K562 (cell line): ENCODE results near the gene CDSN. TPM values are rescaled to one million over a fixed set of nuclear protein-coding genes. Genes with fewer than 3 reads are reported as not detected.

ENCODE experiments used
- BRCA1 ChIP-seq, 2 experiments: fragments of 450-650 bp in 1 of 2; sonication (generic) in 1 of 2; formaldehyde crosslinking in 1 of 2; IDR thresholded peaks; 2 replicates each; pipeline versions ENCODE4 v1.5.0 to v1.6.1; 2017 to 2020; ENCODE audit warnings: mild to moderate bottlenecking in 1 of 2, missing genetic modification reagents in 1 of 2
- CHAMP1 ChIP-seq: fragments of 450-650 bp; IDR thresholded peaks from 2 replicates; pipeline ENCODE4 v1.6.1; 2016; ENCODE audit warnings: mild to moderate bottlenecking
- EGR1 ChIP-seq: fragments of 450-650 bp; conservative IDR thresholded peaks from 2 replicates; pipeline ENCODE4 v1.6.1; 2017; ENCODE audit warnings: mild to moderate bottlenecking
- ELK1 ChIP-seq: sonication (generic); formaldehyde crosslinking; IDR thresholded peaks from 2 replicates; pipeline ENCODE4 v1.8.1; 2022; ENCODE audit warnings: missing genetic modification reagents
- FOXJ3 ChIP-seq: sonication (generic); formaldehyde crosslinking; IDR thresholded peaks from 2 replicates; pipeline ENCODE4 v1.4.0; 2020; ENCODE audit warnings: mild to moderate bottlenecking, missing genetic modification reagents
- ILK ChIP-seq: fragments of 450-650 bp; IDR thresholded peaks from 2 replicates; pipeline ENCODE4 v1.6.1; 2016; ENCODE audit warnings: missing genetic modification characterization, low read depth, mild to moderate bottlenecking, missing compliant biosample characterization, moderate library complexity, borderline replicate concordance
- KLF1 ChIP-seq: fragments of 450-650 bp; IDR thresholded peaks from 2 replicates; pipeline ENCODE4 v1.6.1; 2016; ENCODE audit warnings: missing genetic modification characterization, missing compliant biosample characterization
- MTA3 ChIP-seq: fragments of 450-650 bp; formaldehyde crosslinking; IDR thresholded peaks from 2 replicates; pipeline ENCODE4 v1.6.1; 2017; ENCODE audit warnings: mild to moderate bottlenecking, borderline replicate concordance
- NFXL1 ChIP-seq: fragments of 450-650 bp; formaldehyde crosslinking; IDR thresholded peaks from 2 replicates; pipeline ENCODE4 v1.4.0; 2021; ENCODE audit warnings: mild to moderate bottlenecking
- THAP7 ChIP-seq: fragments of 250-450 bp; sonication (Bioruptor Pico); IDR thresholded peaks from 2 replicates; pipeline ENCODE4 v1.5.0; 2021
- ZFX ChIP-seq: sonication (generic); formaldehyde crosslinking; IDR thresholded peaks from 2 replicates; pipeline ENCODE4 v1.8.0; 2022; ENCODE audit warnings: mild to moderate bottlenecking, missing genetic modification reagents, moderate library complexity
- ZNF407 ChIP-seq: fragments of 450-650 bp; IDR thresholded peaks from 2 replicates; pipeline ENCODE4 v1.6.1; 2016; ENCODE audit warnings: low read depth
- polyA plus RNA-seq, 8 experiments: library from polyadenylated mRNA; depleted of rRNA in 4 of 8; stranded (reverse) in 5 of 8; unstranded in 3 of 8; fragments of >200 nt; fragmentation: Nextera tagmentation in 2 of 8; fragmentation: Illumina TruSeq in 1 of 8; extraction: Ambion mirVana in 2 of 8; extraction: Trizol in 1 of 8; gene quantifications; 2 replicates each; pipeline versions ENCODE4 v1.2.1 to v1.2.3, GENCODE V29; 2011 to 2014; ENCODE audit warnings: inconsistent platforms in 1 of 8, missing spikeins in 1 of 8
- total RNA-seq, 7 experiments: library from RNA; depleted of rRNA in 6 of 7; stranded (reverse); fragments of >200 nt in 6 of 7; fragmentation: Illumina TruSeq in 2 of 7; extraction: Trizol in 2 of 7; gene quantifications; 2 replicates each; pipeline versions ENCODE4 v1.2.1 to v1.2.3, GENCODE V29; 2011 to 2021; ENCODE audit warnings: low replicate concordance in 1 of 7
- TF ChIP-seq, protein P1 (sequence below): fragments of 250-450 bp; sonication (Bioruptor Pico); IDR thresholded peaks from 2 replicates; pipeline ENCODE4 v1.8.0; 2022; ENCODE audit warnings: inconsistent platforms, mild to moderate bottlenecking, moderate library complexity, borderline replicate concordance

Gene CDSN
- total and polyA plus RNA-seq, 9 of the 15 experiments (the other 6 are each of a cell fraction or from before 2014, with no cell fraction given) = not detected

GRCh38 chr6:31086788-31087440, 33.3 kb downstream of the CDSN start (continued):
- no peak for TF ChIP-seq FOXJ3
- TF ChIP-seq ZNF407 = no peak
- TF ChIP-seq ZFX (CRISPR knock-in tag) = no peak
- no peak for TF ChIP-seq NFXL1 (CRISPR knock-in tag)
- no peak for TF ChIP-seq ELK1
- no peak for TF ChIP-seq ILK
- TF ChIP-seq EGR1 = no peak
- TF ChIP-seq CHAMP1 = no peak
- TF ChIP-seq BRCA1 (IDR thresholded peaks at IDR 0.05) = no peak
- TF ChIP-seq BRCA1 (CRISPR knock-in tag; IDR thresholded peaks at IDR 0.05) = no peak
- no peak for TF ChIP-seq KLF1 (tag)
- TF ChIP-seq THAP7 (CRISPR knock-in tag) = no peak
- TF ChIP-seq, protein P1, sequence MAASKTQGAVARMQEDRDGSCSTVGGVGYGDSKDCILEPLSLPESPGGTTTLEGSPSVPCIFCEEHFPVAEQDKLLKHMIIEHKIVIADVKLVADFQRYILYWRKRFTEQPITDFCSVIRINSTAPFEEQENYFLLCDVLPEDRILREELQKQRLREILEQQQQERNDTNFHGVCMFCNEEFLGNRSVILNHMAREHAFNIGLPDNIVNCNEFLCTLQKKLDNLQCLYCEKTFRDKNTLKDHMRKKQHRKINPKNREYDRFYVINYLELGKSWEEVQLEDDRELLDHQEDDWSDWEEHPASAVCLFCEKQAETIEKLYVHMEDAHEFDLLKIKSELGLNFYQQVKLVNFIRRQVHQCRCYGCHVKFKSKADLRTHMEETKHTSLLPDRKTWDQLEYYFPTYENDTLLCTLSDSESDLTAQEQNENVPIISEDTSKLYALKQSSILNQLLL (CRISPR knock-in tag) = no peak
- no peak for TF ChIP-seq MTA3
